Astrocyte (in vitro differentiated cells and primary cell): ENCODE results near the gene PTAFR.

Experiments
- CTCF ChIP-seq: IDR thresholded peaks from 2 replicates; pipeline ENCODE4 v1.5.1; 2011; ENCODE audit warnings: low read depth, mild to moderate bottlenecking, inconsistent platforms, low read length, moderate library complexity; ENCODE audit not compliant: insufficient read depth
- EZH2 ChIP-seq: IDR thresholded peaks from 2 replicates; pipeline ENCODE4 v1.6.1; 2012; ENCODE audit warnings: mild to moderate bottlenecking, low read length, inconsistent platforms; ENCODE audit not compliant: insufficient read depth

- no peak for TF ChIP-seq CTCF
- no peak for TF ChIP-seq EZH2
Measured at GRCh38 chr1:28209700-28210099, 33.2 kb upstream of the PTAFR start.
